NT2/D1 (cell line): ENCODE data around the gene CHRNA9.

Experiments
- SUZ12 ChIP-seq: IDR thresholded peaks from 2 replicates; pipeline ENCODE4 v1.6.1; 2011; ENCODE audit not compliant: insufficient read length, insufficient read depth; ENCODE audit errors: extremely low read depth
- YY1 ChIP-seq: IDR thresholded peaks from 2 replicates; pipeline ENCODE4 v1.6.1; 2011; ENCODE audit not compliant: insufficient read length, insufficient read depth
- ZNF274 ChIP-seq: IDR thresholded peaks from 2 replicates; pipeline ENCODE4 v1.6.1; 2011; ENCODE audit warnings: mild to moderate bottlenecking, low read depth, low read length

- TF ChIP-seq SUZ12: no peak
- TF ChIP-seq YY1: no peak
- TF ChIP-seq ZNF274: no peak
These were observed 34.6 kb upstream of the CHRNA9 start for GRCh38 chr4:40300371-40301162.
